Measurements from ENCODE around the gene FAM181A. TPM values are rescaled to one million over a fixed set of nuclear protein-coding genes. Genes with fewer than 3 reads are reported as not detected.

FAM181A gene
- total RNA-seq, 1 donor from 2014 or later = not detected

GRCh38 chr14:93953739-93954515 lies 26.8 kb downstream of the FAM181A start:
- no peak for TF ChIP-seq CTCF (IDR thresholded peaks at IDR 0.05; ENCODE audit: insufficient read depth, low read length, severe bottlenecking)
- DNase-seq (ENCODE audit: low read depth) (no peak), FAIRE-seq (no peak)
- Histone ChIP-seq H3K27me3 (ENCODE audit: control insufficient read depth, insufficient read depth, low read length) (no peaks in the 10 kb centered on the region), H3K4me3 (ENCODE audit: low read depth, low read length) (no peak overlapping the region), H3K36me3 (ENCODE audit: control insufficient read depth, insufficient read depth, low read length) (no peaks in the 10 kb centered on the region)

- no peak for FAIRE-seq
- H3K36me3 ChIP-seq (ENCODE audit: control insufficient read depth, insufficient read depth, low read length) = no peaks in the 10 kb centered on the region
- DNase-seq (ENCODE audit: low read depth) = no peak
- TF ChIP-seq CTCF (IDR thresholded peaks at IDR 0.05; ENCODE audit: insufficient read depth, low read length, severe bottlenecking) = no peak
- H3K4me3 ChIP-seq (ENCODE audit: low read depth, low read length) = no peak overlapping the region
- no peaks in the 10 kb centered on the region for H3K27me3 ChIP-seq (ENCODE audit: control insufficient read depth, insufficient read depth, low read length)
These were observed 27.3 kb downstream of the FAM181A start for GRCh38 chr14:93954516-93954830.

- TF ChIP-seq CTCF (IDR thresholded peaks at IDR 0.05; ENCODE audit: insufficient read depth, low read length, severe bottlenecking) = no peak
- H3K4me3 ChIP-seq (ENCODE audit: low read depth, low read length) = no peak overlapping the region
- no peaks in the 10 kb centered on the region for H3K27me3 ChIP-seq (ENCODE audit: control insufficient read depth, insufficient read depth, low read length)
- no peak for DNase-seq (ENCODE audit: low read depth)
- no peaks in the 10 kb centered on the region for H3K36me3 ChIP-seq (ENCODE audit: control insufficient read depth, insufficient read depth, low read length)
- no peak for FAIRE-seq
These were observed 28.0 kb downstream of the FAM181A start for GRCh38 chr14:93954900-93955849.

GRCh38 chr14:93955850-93956481 lies 28.8 kb downstream of the FAM181A start:
- DNase-seq (ENCODE audit: low read depth) (no peak), FAIRE-seq (no peak)
- TF ChIP-seq CTCF (IDR thresholded peaks at IDR 0.05; ENCODE audit: insufficient read depth, low read length, severe bottlenecking) = no peak
- Histone ChIP-seq H3K27me3 (ENCODE audit: control insufficient read depth, insufficient read depth, low read length) (no peaks in the 10 kb centered on the region), H3K4me3 (ENCODE audit: low read depth, low read length) (no peak overlapping the region), H3K36me3 (ENCODE audit: control insufficient read depth, insufficient read depth, low read length) (no peaks in the 10 kb centered on the region)

GRCh38 chr14:93956514-93957332 lies 29.6 kb downstream of the FAM181A start:
- FAIRE-seq = no peak
- Histone ChIP-seq H3K27me3 (ENCODE audit: control insufficient read depth, insufficient read depth, low read length) (no peaks in the 10 kb centered on the region), H3K4me3 (ENCODE audit: low read depth, low read length) (no peak overlapping the region), H3K36me3 (ENCODE audit: control insufficient read depth, insufficient read depth, low read length) (no peaks in the 10 kb centered on the region)
- no peak for DNase-seq (ENCODE audit: low read depth)
- TF ChIP-seq CTCF (IDR thresholded peaks at IDR 0.05; ENCODE audit: insufficient read depth, low read length, severe bottlenecking) = no peak
